Measurements from ENCODE around the gene MAP2K5.

Gene MAP2K5

DNA sequence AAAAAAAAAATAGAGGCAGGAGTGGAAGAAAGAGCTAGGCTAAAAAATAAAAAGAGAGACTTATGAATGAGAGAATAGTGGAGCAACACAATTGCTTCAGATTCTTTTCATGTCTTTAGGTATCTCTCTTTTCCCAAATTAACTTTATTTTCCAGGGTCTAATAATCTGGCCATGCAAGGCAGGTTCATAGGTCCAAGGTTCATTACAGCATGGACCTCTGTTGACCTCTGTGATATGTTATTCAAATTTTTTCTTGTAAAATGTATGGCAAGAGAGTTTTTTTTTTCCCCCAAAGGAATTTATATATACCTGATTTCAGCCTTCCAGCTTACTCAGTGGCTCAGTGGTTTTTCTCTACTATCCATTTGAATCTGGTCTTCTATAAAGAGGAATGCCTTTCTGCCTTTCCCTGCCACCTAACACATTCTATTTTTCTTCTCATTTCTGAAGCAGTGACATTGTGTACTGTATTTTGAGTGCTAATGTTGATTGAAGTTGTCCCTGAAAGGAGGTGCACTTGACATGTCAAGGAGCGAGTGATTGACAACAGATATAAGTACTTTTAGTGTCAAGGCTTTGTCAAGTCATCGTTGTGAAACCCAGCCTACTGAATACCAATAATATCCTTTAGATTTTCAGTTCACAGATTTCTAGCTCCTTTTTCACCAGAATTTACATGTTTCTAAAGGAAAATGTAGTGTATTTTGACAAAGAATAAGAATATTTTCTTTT lies 118.5 kb downstream of the MAP2K5 start:
- no peak for ATAC-seq

DNA sequence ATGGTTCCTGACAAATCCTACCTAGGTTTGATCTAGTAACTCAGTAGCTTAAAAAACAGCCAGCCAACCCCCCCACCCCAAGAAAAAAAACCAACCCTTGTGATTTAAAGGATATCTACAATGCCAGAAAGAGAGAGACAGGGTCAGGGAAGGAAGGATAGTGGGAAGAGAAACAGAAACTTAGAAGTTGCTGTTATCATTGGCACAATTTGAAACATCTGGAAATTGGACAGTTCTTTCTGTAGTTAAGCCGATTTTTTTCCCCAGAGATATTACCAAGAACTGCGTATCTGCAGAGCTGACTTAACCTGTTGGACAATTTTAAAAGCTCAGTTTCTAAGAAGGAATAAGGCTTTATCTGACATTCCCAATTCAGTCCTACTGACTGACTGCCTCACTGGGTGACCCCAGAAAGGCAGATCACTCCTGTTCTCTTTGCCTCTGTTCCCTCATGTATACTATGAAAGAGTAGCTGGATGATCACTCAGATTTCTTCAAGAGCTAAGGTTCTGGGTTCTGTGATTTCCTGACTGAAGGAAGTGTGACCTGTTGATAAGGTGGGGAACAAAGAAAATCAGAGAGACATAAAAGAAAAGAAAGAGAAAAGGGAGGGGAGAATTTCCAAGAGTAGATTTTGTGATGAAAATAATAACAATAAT lies 128.3 kb downstream of the MAP2K5 start:
- ATAC-seq: no peak
- TF ChIP-seq CSDC2 (CRISPR knock-in tag; IDR thresholded peaks at IDR 0.05) (no peak), SNAI2 (CRISPR knock-in tag; IDR thresholded peaks at IDR 0.05) (no peak), ZFP3 (CRISPR knock-in tag; IDR thresholded peaks at IDR 0.05) (no peak), OSR1 (CRISPR knock-in tag; IDR thresholded peaks at IDR 0.05) (no peak), ZNF8 (CRISPR knock-in tag; IDR thresholded peaks at IDR 0.05) (no peak), GLIS3 (CRISPR knock-in tag; IDR thresholded peaks at IDR 0.05) (no peak), ARNTL (CRISPR knock-in tag; IDR thresholded peaks at IDR 0.05; ENCODE audit: borderline replicate concordance, low read depth) (no peak), ZFP30 (CRISPR knock-in tag; IDR thresholded peaks at IDR 0.05) (no peak), ZNF565 (CRISPR knock-in tag; conservative IDR thresholded peaks at IDR 0.05; ENCODE audit: low read depth) (no peak), TCF4 (CRISPR knock-in tag; IDR thresholded peaks at IDR 0.05; ENCODE audit: borderline replicate concordance) (no peak), ESRRG (CRISPR knock-in tag; IDR thresholded peaks at IDR 0.05) (no peak)
- TF ChIP-seq, protein P1, sequence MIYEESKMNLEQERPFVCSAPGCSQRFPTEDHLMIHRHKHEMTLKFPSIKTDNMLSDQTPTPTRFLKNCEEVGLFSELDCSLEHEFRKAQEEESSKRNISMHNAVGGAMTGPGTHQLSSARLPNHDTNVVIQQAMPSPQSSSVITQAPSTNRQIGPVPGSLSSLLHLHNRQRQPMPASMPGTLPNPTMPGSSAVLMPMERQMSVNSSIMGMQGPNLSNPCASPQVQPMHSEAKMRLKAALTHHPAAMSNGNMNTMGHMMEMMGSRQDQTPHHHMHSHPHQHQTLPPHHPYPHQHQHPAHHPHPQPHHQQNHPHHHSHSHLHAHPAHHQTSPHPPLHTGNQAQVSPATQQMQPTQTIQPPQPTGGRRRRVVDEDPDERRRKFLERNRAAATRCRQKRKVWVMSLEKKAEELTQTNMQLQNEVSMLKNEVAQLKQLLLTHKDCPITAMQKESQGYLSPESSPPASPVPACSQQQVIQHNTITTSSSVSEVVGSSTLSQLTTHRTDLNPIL (CRISPR knock-in tag; IDR thresholded peaks at IDR 0.05; ENCODE audit: low read depth): no peak
- TF ChIP-seq, protein P2, sequence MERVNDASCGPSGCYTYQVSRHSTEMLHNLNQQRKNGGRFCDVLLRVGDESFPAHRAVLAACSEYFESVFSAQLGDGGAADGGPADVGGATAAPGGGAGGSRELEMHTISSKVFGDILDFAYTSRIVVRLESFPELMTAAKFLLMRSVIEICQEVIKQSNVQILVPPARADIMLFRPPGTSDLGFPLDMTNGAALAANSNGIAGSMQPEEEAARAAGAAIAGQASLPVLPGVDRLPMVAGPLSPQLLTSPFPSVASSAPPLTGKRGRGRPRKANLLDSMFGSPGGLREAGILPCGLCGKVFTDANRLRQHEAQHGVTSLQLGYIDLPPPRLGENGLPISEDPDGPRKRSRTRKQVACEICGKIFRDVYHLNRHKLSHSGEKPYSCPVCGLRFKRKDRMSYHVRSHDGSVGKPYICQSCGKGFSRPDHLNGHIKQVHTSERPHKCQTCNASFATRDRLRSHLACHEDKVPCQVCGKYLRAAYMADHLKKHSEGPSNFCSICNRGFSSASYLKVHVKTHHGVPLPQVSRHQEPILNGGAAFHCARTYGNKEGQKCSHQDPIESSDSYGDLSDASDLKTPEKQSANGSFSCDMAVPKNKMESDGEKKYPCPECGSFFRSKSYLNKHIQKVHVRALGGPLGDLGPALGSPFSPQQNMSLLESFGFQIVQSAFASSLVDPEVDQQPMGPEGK (CRISPR knock-in tag; IDR thresholded peaks at IDR 0.05; ENCODE audit: borderline replicate concordance): no peak

More for the DNA sequence above, 118.5 kb downstream of the MAP2K5 start:
- no peak for TF ChIP-seq CSDC2 (CRISPR knock-in tag; IDR thresholded peaks at IDR 0.05)
- TF ChIP-seq ZNF70 (CRISPR knock-in tag; IDR thresholded peaks at IDR 0.05): no peak
- TF ChIP-seq TCF4 (CRISPR knock-in tag; IDR thresholded peaks at IDR 0.05; ENCODE audit: borderline replicate concordance): no peak
- TF ChIP-seq, protein P3, sequence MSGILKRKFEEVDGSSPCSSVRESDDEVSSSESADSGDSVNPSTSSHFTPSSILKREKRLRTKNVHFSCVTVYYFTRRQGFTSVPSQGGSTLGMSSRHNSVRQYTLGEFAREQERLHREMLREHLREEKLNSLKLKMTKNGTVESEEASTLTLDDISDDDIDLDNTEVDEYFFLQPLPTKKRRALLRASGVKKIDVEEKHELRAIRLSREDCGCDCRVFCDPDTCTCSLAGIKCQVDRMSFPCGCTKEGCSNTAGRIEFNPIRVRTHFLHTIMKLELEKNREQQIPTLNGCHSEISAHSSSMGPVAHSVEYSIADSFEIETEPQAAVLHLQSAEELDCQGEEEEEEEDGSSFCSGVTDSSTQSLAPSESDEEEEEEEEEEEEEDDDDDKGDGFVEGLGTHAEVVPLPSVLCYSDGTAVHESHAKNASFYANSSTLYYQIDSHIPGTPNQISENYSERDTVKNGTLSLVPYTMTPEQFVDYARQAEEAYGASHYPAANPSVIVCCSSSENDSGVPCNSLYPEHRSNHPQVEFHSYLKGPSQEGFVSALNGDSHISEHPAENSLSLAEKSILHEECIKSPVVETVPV (CRISPR knock-in tag; IDR thresholded peaks at IDR 0.05): no peak
- no peak for TF ChIP-seq ZFP3 (CRISPR knock-in tag; IDR thresholded peaks at IDR 0.05)
- TF ChIP-seq, protein P4, sequence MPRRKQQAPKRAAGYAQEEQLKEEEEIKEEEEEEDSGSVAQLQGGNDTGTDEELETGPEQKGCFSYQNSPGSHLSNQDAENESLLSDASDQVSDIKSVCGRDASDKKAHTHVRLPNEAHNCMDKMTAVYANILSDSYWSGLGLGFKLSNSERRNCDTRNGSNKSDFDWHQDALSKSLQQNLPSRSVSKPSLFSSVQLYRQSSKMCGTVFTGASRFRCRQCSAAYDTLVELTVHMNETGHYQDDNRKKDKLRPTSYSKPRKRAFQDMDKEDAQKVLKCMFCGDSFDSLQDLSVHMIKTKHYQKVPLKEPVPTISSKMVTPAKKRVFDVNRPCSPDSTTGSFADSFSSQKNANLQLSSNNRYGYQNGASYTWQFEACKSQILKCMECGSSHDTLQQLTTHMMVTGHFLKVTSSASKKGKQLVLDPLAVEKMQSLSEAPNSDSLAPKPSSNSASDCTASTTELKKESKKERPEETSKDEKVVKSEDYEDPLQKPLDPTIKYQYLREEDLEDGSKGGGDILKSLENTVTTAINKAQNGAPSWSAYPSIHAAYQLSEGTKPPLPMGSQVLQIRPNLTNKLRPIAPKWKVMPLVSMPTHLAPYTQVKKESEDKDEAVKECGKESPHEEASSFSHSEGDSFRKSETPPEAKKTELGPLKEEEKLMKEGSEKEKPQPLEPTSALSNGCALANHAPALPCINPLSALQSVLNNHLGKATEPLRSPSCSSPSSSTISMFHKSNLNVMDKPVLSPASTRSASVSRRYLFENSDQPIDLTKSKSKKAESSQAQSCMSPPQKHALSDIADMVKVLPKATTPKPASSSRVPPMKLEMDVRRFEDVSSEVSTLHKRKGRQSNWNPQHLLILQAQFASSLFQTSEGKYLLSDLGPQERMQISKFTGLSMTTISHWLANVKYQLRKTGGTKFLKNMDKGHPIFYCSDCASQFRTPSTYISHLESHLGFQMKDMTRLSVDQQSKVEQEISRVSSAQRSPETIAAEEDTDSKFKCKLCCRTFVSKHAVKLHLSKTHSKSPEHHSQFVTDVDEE (CRISPR knock-in tag; IDR thresholded peaks at IDR 0.05): no peak
- TF ChIP-seq, protein P1 (CRISPR knock-in tag; IDR thresholded peaks at IDR 0.05; ENCODE audit: low read depth): no peak
- TF ChIP-seq ZFP30 (CRISPR knock-in tag; IDR thresholded peaks at IDR 0.05): no peak
- TF ChIP-seq, protein P5, sequence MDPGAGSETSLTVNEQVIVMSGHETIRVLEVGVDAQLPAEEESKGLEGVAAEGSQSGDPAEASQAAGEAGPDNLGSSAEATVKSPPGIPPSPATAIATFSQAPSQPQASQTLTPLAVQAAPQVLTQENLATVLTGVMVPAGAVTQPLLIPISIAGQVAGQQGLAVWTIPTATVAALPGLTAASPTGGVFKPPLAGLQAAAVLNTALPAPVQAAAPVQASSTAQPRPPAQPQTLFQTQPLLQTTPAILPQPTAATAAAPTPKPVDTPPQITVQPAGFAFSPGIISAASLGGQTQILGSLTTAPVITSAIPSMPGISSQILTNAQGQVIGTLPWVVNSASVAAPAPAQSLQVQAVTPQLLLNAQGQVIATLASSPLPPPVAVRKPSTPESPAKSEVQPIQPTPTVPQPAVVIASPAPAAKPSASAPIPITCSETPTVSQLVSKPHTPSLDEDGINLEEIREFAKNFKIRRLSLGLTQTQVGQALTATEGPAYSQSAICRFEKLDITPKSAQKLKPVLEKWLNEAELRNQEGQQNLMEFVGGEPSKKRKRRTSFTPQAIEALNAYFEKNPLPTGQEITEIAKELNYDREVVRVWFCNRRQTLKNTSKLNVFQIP (CRISPR knock-in tag; IDR thresholded peaks at IDR 0.05; ENCODE audit: borderline replicate concordance, low read depth): no peak
- no peak for TF ChIP-seq GLIS3 (CRISPR knock-in tag; IDR thresholded peaks at IDR 0.05)
- no peak for TF ChIP-seq ZNF565 (CRISPR knock-in tag; conservative IDR thresholded peaks at IDR 0.05; ENCODE audit: low read depth)
- no peak for TF ChIP-seq SNAI2 (CRISPR knock-in tag; IDR thresholded peaks at IDR 0.05)
- TF ChIP-seq PPARA (CRISPR knock-in tag; IDR thresholded peaks at IDR 0.05; ENCODE audit: borderline replicate concordance): no peak
- TF ChIP-seq OSR1 (CRISPR knock-in tag; IDR thresholded peaks at IDR 0.05): no peak
- TF ChIP-seq RARB (CRISPR knock-in tag; IDR thresholded peaks at IDR 0.05): no peak
- TF ChIP-seq, protein P2 (CRISPR knock-in tag; IDR thresholded peaks at IDR 0.05; ENCODE audit: borderline replicate concordance): no peak
- TF ChIP-seq BACH2 (CRISPR knock-in tag; IDR thresholded peaks at IDR 0.05; ENCODE audit: borderline replicate concordance): no peak
- TF ChIP-seq TOX (CRISPR knock-in tag; IDR thresholded peaks at IDR 0.05; ENCODE audit: borderline replicate concordance): no peak
- TF ChIP-seq ESRRG (CRISPR knock-in tag; IDR thresholded peaks at IDR 0.05): no peak
- no peak for TF ChIP-seq ARNTL (CRISPR knock-in tag; IDR thresholded peaks at IDR 0.05; ENCODE audit: borderline replicate concordance, low read depth)
